Gastroesophageal sphincter (tissue), 3 donors: ENCODE measurements around the gene CNKSR2.

ENCODE experiments used
- CTCF ChIP-seq, 4 experiments: fragments of 200-600 bp in 2 of 4; fragments of 450-650 bp in 2 of 4; sonication (generic) in 1 of 4; IDR thresholded peaks; one replicate each; pipeline ENCODE4 v1.5.1; 2017 to 2019; ENCODE audit warnings: antibody characterized with exemption in 4 of 4, mild to moderate bottlenecking in 2 of 4, moderate library complexity in 2 of 4
- EP300 ChIP-seq: sonication (generic); formaldehyde crosslinking; IDR thresholded peaks from one replicate; pipeline ENCODE4 v1.6.1; 2017; ENCODE audit warnings: antibody characterized with exemption, mild to moderate bottlenecking
- POLR2A ChIP-seq, 2 donors: fragments of 450-650 bp; IDR thresholded peaks; one replicate each; pipeline ENCODE4 v1.6.1; 2017; ENCODE audit warnings: antibody characterized with exemption in 2 of 2, mild to moderate bottlenecking in 2 of 2, moderate library complexity in 1 of 2

- TF ChIP-seq CTCF (IDR thresholded peaks at IDR 0.05) = no peak
- no peak for TF ChIP-seq POLR2A (IDR thresholded peaks at IDR 0.05)
- no peak for TF ChIP-seq EP300
Measured at GRCh38 chrX:21610168-21610567, 235.9 kb downstream of the CNKSR2 start.
